IMR-90 (cell line): Measurements from ENCODE around the gene PPP1R14D. TPM values are rescaled to one million over a fixed set of nuclear protein-coding genes. Genes with fewer than 3 reads are reported as not detected.
A peak's percentile ranks its signal among the peaks of the same experiment; 100 is the strongest.

ENCODE experiments used
- ATAC-seq: fragments of 200-7000 bp; cut with Tn5 transposase; 2 replicates; pipeline ENCODE4 v1.9.1; 2020; ENCODE audit warnings: low read depth, mild to moderate bottlenecking, moderate library complexity
- BruUV-seq: library from RNA; stranded (reverse); fragments of 400-500 nt; replicated peaks from 2 replicates; lab custom pipeline; 2021; lab: Mats Ljungman, UMichigan
- CTCF ChIA-PET: fragments of 300-600 bp; formaldehyde crosslinking; extraction: SDS; loops from one replicate; lab custom pipeline; 2021; ENCODE audit warnings: antibody characterized with exemption; lab: Yijun Ruan, JAX
- POLR2A ChIA-PET: fragments of 300-600 bp; sonication (Branson Sonifier 250); formaldehyde crosslinking; loops from one replicate; lab custom pipeline; 2022; ENCODE audit warnings: antibody characterized with exemption; ENCODE audit not compliant: unreplicated experiment; lab: Charles Lee
- DNase-seq: peaks from one replicate; pipeline ENCODE4 v3.0.0; 2013
- H2AFZ ChIP-seq: replicated peaks from 2 replicates; pipeline ENCODE3; 2013; ENCODE audit warnings: low read length, mild to moderate bottlenecking; ENCODE audit not compliant: poor library complexity
- H2AK5ac ChIP-seq: 2 replicates; pipeline ENCODE4 v1.6.1; 2013; ENCODE audit warnings: low read depth, low read length, inconsistent platforms
- H2AK9ac ChIP-seq: replicated peaks from 2 replicates; pipeline ENCODE3; 2013; ENCODE audit warnings: mild to moderate bottlenecking, low read depth, low read length, moderate library complexity; ENCODE audit not compliant: poor library complexity
- H2BK120ac ChIP-seq: 2 replicates; pipeline ENCODE4 v1.6.1; 2013; ENCODE audit warnings: low read depth, low read length, inconsistent platforms
- H2BK15ac ChIP-seq: 3 replicates; pipeline ENCODE4 v1.6.1; 2013; ENCODE audit warnings: low read depth, low read length, inconsistent platforms
- H2BK20ac ChIP-seq: 2 replicates; pipeline ENCODE4 v1.6.1; 2013; ENCODE audit warnings: low read depth, mild to moderate bottlenecking, inconsistent platforms, low read length, moderate library complexity
- H2BK5ac ChIP-seq: 2 replicates; pipeline ENCODE4 v1.6.1; 2013; ENCODE audit warnings: mild to moderate bottlenecking, low read depth, low read length, inconsistent platforms; ENCODE audit not compliant: poor library complexity, severe bottlenecking
- H3K14ac ChIP-seq: replicated peaks from 2 replicates; pipeline ENCODE4 v1.6.1; 2013; ENCODE audit warnings: low read depth, low read length, inconsistent platforms
- H3K18ac ChIP-seq: 2 replicates; pipeline ENCODE4 v1.6.1; 2013; ENCODE audit warnings: low read depth, low read length, control low read depth
- H3K23ac ChIP-seq: 2 replicates; pipeline ENCODE4 v1.6.1; 2013; ENCODE audit warnings: low read depth, low read length, inconsistent platforms
- H3K27ac ChIP-seq: 2 replicates; pipeline ENCODE4 v1.5.1; 2013; ENCODE audit warnings: mild to moderate bottlenecking, control low read depth, low read length; ENCODE audit not compliant: insufficient read depth
- H3K27me3 ChIP-seq: 2 replicates; pipeline ENCODE4 v1.6.1; 2013; ENCODE audit warnings: low read length; ENCODE audit not compliant: control insufficient read depth, insufficient read depth
- H3K36me3 ChIP-seq: 2 replicates; pipeline ENCODE4 v1.6.1; 2013; ENCODE audit warnings: low read length, mixed read lengths; ENCODE audit not compliant: control insufficient read depth, insufficient read depth
- H3K4ac ChIP-seq: 2 replicates; pipeline ENCODE4 v1.6.1; 2013; ENCODE audit warnings: low read depth, low read length, inconsistent platforms
- H3K4me1 ChIP-seq: 2 replicates; pipeline ENCODE4 v1.6.1; 2013; ENCODE audit warnings: low read length, mixed read lengths; ENCODE audit not compliant: control insufficient read depth, insufficient read depth
- H3K4me2 ChIP-seq: 2 replicates; pipeline ENCODE4 v1.6.1; 2013; ENCODE audit warnings: low read depth, mild to moderate bottlenecking, control low read depth, low read length, moderate library complexity
- H3K4me3 ChIP-seq: 2 replicates; pipeline ENCODE4 v1.5.1; 2013; ENCODE audit warnings: low read depth, mild to moderate bottlenecking, control low read depth, low read length, moderate library complexity; ENCODE audit not compliant: insufficient read depth
- H3K56ac ChIP-seq: 2 replicates; pipeline ENCODE4 v1.6.1; 2013; ENCODE audit warnings: low read length, inconsistent platforms; ENCODE audit not compliant: insufficient read depth; ENCODE audit errors: extremely low read depth
- H3K79me1 ChIP-seq, 2 experiments: 2 replicates each; pipeline ENCODE4 v1.6.1; 2013; ENCODE audit warnings: low read length in 2 of 2, inconsistent platforms in 1 of 2, low read depth in 1 of 2
- H3K9ac ChIP-seq: 2 replicates; pipeline ENCODE4 v1.6.1; 2013; ENCODE audit warnings: low read depth, low read length, control low read depth
- H3K9me1 ChIP-seq: 2 replicates; pipeline ENCODE4 v1.6.1; 2013; ENCODE audit warnings: low read length, inconsistent platforms; ENCODE audit not compliant: insufficient read depth
- H3K9me3 ChIP-seq: 2 replicates; pipeline ENCODE4 v1.6.1; 2013; ENCODE audit warnings: low read length; ENCODE audit not compliant: control insufficient read depth, insufficient read depth
- H4K20me1 ChIP-seq: 2 replicates; pipeline ENCODE4 v1.6.1; 2013; ENCODE audit warnings: low read length, inconsistent platforms; ENCODE audit not compliant: insufficient read depth
- H4K5ac ChIP-seq: 2 replicates; pipeline ENCODE4 v1.6.1; 2013; ENCODE audit warnings: mild to moderate bottlenecking, low read depth, low read length, control low read depth
- H4K8ac ChIP-seq, 2 experiments: 2 replicates each; pipeline ENCODE4 v1.6.1; 2013; ENCODE audit warnings: low read depth in 2 of 2, low read length in 2 of 2, control low read depth in 1 of 2, inconsistent platforms in 1 of 2
- H4K91ac ChIP-seq: 2 replicates; pipeline ENCODE4 v1.6.1; 2013; ENCODE audit warnings: low read depth, low read length, inconsistent platforms; ENCODE audit not compliant: insufficient read depth
- BHLHE40 ChIP-seq: fragments of 150-350 bp; IDR thresholded peaks from 2 replicates; pipeline ENCODE4 v1.6.1; 2016; ENCODE audit warnings: mild to moderate bottlenecking, low read depth, low read length
- CEBPB ChIP-seq: IDR thresholded peaks from 2 replicates; pipeline ENCODE4 v1.6.1; 2012; ENCODE audit warnings: low read depth, low read length, improper control_type of control experiment
- CHD1 ChIP-seq: IDR thresholded peaks from 2 replicates; pipeline ENCODE4 v1.6.1; 2012; ENCODE audit warnings: low read depth, low read length, improper control_type of control experiment
- FOS ChIP-seq: fragments of 150-350 bp; IDR thresholded peaks from 2 replicates; pipeline ENCODE4 v1.6.1; 2016; ENCODE audit warnings: low read depth, low read length
- MAFK ChIP-seq: IDR thresholded peaks from 2 replicates; pipeline ENCODE4 v1.6.1; 2012; ENCODE audit warnings: low read depth, low read length, improper control_type of control experiment
- MAZ ChIP-seq: IDR thresholded peaks from 2 replicates; pipeline ENCODE4 v1.6.1; 2012; ENCODE audit warnings: low read depth, mild to moderate bottlenecking, low read length, improper control_type of control experiment, moderate library complexity, borderline replicate concordance
- MXI1 ChIP-seq: IDR thresholded peaks from 2 replicates; pipeline ENCODE4 v1.6.1; 2012; ENCODE audit warnings: low read depth, mild to moderate bottlenecking, low read length, moderate library complexity, borderline replicate concordance
- NFE2L2 ChIP-seq: fragments of 150-350 bp; IDR thresholded peaks from 2 replicates; pipeline ENCODE4 v1.6.1; 2016; ENCODE audit warnings: low read depth, mild to moderate bottlenecking, low read length
- POLR2A ChIP-seq: IDR thresholded peaks from 2 replicates; pipeline ENCODE4 v1.6.1; 2012; ENCODE audit warnings: mild to moderate bottlenecking, low read depth, low read length
- RAD21 ChIP-seq: IDR thresholded peaks from 2 replicates; pipeline ENCODE4 v1.6.1; 2012; ENCODE audit warnings: low read length, improper control_type of control experiment
- RCOR1 ChIP-seq: IDR thresholded peaks from 2 replicates; pipeline ENCODE4 v1.6.1; 2012; ENCODE audit warnings: mild to moderate bottlenecking, low read length, improper control_type of control experiment; ENCODE audit not compliant: insufficient replicate concordance
- RFX5 ChIP-seq: IDR thresholded peaks from 2 replicates; pipeline ENCODE4 v1.8.0; 2012; ENCODE audit warnings: low read depth, mild to moderate bottlenecking, low read length, moderate library complexity
- SMC3 ChIP-seq: fragments of 150-350 bp; IDR thresholded peaks from 2 replicates; pipeline ENCODE4 v1.6.1; 2016; ENCODE audit warnings: low read depth, mild to moderate bottlenecking, antibody characterized with exemption, low read length, moderate library complexity
- WGBS, 2 experiments: methylation state at CpG; one replicate each; pipeline versions ENCODE4 v1.1.5 to v1.1.7; 2013; ENCODE audit warnings: missing lambda C conversion rate in 2 of 2; ENCODE audit not compliant: insufficient read length in 1 of 2; ENCODE audit errors: extremely low coverage in 2 of 2; 5-methylcytosine and 5-hydroxymethylcytosine counted together
- dilution Hi-C: fragments of 300-500 bp; cut with HindIII; formaldehyde crosslinking; loops from one replicate; pipeline ENCODE4 v1.14.3; 2018; ENCODE audit warnings: low sequenced_read_pairs; ENCODE audit not compliant: unreplicated experiment
- in situ Hi-C: fragments of 300-500 bp; cut with MboI; formaldehyde crosslinking; loops from 3 replicates; pipeline ENCODE4 v1.14.3; 2019; ENCODE audit warnings: low sequenced_read_pairs, inconsistent platforms, mixed read lengths
- intact Hi-C: fragments of 100-400 bp; cut with micrococcal nuclease; formaldehyde crosslinking; loops from 2 replicates; pipeline ENCODE4 v1.10.0; 2022
- polyA plus RNA-seq, 3 experiments: library from polyadenylated mRNA; depleted of rRNA; stranded (reverse); fragments of >200 nt; gene quantifications; 2 replicates each; pipeline ENCODE4 v1.2.3, GENCODE V29; 2012; ENCODE audit warnings: low replicate concordance in 1 of 3
- total RNA-seq: library from RNA; depleted of rRNA; stranded (reverse); fragments of >200 nt; gene quantifications from 2 replicates; pipeline ENCODE4 v1.2.3, GENCODE V29; 2012
- TF ChIP-seq, protein P1 (sequence below): conservative IDR thresholded peaks from 2 replicates; pipeline ENCODE4 v1.5.1; 2012; ENCODE audit warnings: mild to moderate bottlenecking, low read depth, low read length, improper control_type of control experiment
- TF ChIP-seq, protein P2 (sequence below): fragments of 150-350 bp; IDR thresholded peaks from 2 replicates; pipeline ENCODE4 v1.6.1; 2016; ENCODE audit warnings: low read depth, mild to moderate bottlenecking, low read length, moderate library complexity, borderline replicate concordance
- TF ChIP-seq, protein P3 (sequence below): fragments of 150-350 bp; IDR thresholded peaks from 2 replicates; pipeline ENCODE4 v1.6.1; 2017; ENCODE audit warnings: mild to moderate bottlenecking, antibody characterized with exemption, low read length, low read depth

Gene PPP1R14D
- total and polyA plus RNA-seq, 2 of the 4 experiments (the other 2 are of a cell fraction), result not detected

DNA sequence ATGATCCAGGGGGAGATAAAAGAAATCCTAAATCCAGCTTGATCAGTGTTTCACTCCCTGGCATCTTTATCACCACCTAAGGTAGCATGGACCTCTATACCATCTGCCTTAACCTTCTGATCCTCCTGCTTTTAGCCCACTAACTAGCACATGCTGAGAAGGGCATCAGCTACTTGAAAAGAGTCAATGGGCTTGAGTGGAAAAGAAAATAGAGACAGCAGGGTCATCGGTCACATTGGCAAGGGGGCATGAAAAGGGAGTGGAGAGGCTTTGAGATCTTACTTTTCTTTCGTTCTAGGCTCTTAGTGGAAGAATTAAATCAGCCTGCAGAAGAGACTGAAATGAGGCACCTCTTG, 21.9 kb downstream of the PPP1R14D start:
- Histone ChIP-seq H4K91ac (peak overlapping the region; percentile 76), H3K9ac (peak overlapping the region; percentile 95), H2BK5ac (peak overlapping the region; percentile 91), H4K8ac (peak overlapping the region; percentile 95 to 98), H3K36me3 (peaks cover 8% of the 10 kb centered on the region; the same call in 1 of the 2 replicates), H3K79me1 (peaks cover 37 to 62% of the 10 kb centered on the region in 2 experiments), H2BK20ac (0 out of 2 replicates have a peak overlapping the region, but pooled peaks have one; percentile 8), H2AFZ (peak overlapping the region; percentile 97), H3K27ac (peak overlapping the region; percentile 88), H3K4me1 (peaks cover 6% of the 10 kb centered on the region), H2AK5ac (peak overlapping the region; percentile 79), H3K4me3 (peak overlapping the region; percentile 82), H4K5ac (peak overlapping the region; percentile 86), H4K20me1 (peaks cover 3% of the 10 kb centered on the region; the same call in 1 of the 2 replicates), H3K4ac (peak overlapping the region; percentile 85), H3K9me1 (peaks cover 3% of the 10 kb centered on the region; the same call in 1 of the 2 replicates), H3K27me3 (no peaks in the 10 kb centered on the region), H3K18ac (peak overlapping the region; percentile 35; the same call in 1 of the 2 replicates), H2AK9ac (peak overlapping the region; percentile 78), H3K9me3 (no peaks in the 10 kb centered on the region), H3K56ac (peak overlapping the region; percentile 87), H2BK15ac (no peak overlapping the region), H3K14ac (peak overlapping the region; percentile 97), H2BK120ac (peak overlapping the region; percentile 30; the same call in 1 of the 2 replicates), H3K4me2 (peak overlapping the region; percentile 94), H3K23ac (peak overlapping the region; percentile 93)
- ChIA-PET CTCF (no interaction called here), POLR2A (interaction anchor here (0.5 to 0.6 kb wide), 2 partner anchors 127 to 130 kb away, joined by 3 to 6 read pairs; no protein-coding TSS in a partner anchor)
- WGBS, 2 experiments, result 0% methylated on average over 2 of the region's 2 CpGs; no CpG with 5 or more reads in 1 of the 2 experiments
- no peak for DNase-seq
- TF ChIP-seq BHLHE40, result no peak
- TF ChIP-seq, protein P1, sequence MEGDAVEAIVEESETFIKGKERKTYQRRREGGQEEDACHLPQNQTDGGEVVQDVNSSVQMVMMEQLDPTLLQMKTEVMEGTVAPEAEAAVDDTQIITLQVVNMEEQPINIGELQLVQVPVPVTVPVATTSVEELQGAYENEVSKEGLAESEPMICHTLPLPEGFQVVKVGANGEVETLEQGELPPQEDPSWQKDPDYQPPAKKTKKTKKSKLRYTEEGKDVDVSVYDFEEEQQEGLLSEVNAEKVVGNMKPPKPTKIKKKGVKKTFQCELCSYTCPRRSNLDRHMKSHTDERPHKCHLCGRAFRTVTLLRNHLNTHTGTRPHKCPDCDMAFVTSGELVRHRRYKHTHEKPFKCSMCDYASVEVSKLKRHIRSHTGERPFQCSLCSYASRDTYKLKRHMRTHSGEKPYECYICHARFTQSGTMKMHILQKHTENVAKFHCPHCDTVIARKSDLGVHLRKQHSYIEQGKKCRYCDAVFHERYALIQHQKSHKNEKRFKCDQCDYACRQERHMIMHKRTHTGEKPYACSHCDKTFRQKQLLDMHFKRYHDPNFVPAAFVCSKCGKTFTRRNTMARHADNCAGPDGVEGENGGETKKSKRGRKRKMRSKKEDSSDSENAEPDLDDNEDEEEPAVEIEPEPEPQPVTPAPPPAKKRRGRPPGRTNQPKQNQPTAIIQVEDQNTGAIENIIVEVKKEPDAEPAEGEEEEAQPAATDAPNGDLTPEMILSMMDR, result no peak
- no peak for TF ChIP-seq RCOR1
- TF ChIP-seq, protein P2, sequence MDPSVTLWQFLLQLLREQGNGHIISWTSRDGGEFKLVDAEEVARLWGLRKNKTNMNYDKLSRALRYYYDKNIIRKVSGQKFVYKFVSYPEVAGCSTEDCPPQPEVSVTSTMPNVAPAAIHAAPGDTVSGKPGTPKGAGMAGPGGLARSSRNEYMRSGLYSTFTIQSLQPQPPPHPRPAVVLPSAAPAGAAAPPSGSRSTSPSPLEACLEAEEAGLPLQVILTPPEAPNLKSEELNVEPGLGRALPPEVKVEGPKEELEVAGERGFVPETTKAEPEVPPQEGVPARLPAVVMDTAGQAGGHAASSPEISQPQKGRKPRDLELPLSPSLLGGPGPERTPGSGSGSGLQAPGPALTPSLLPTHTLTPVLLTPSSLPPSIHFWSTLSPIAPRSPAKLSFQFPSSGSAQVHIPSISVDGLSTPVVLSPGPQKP, result no peak
- TF ChIP-seq MAFK, result no peak
- TF ChIP-seq CEBPB, result no peak
- TF ChIP-seq MAZ, result no peak
- TF ChIP-seq MXI1, result no peak
- no peak for TF ChIP-seq POLR2A
- TF ChIP-seq RFX5, result no peak
- no peak for TF ChIP-seq RAD21
- TF ChIP-seq CHD1, result no peak
- TF ChIP-seq, protein P3, sequence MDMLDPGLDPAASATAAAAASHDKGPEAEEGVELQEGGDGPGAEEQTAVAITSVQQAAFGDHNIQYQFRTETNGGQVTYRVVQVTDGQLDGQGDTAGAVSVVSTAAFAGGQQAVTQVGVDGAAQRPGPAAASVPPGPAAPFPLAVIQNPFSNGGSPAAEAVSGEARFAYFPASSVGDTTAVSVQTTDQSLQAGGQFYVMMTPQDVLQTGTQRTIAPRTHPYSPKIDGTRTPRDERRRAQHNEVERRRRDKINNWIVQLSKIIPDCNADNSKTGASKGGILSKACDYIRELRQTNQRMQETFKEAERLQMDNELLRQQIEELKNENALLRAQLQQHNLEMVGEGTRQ, result no peak
- TF ChIP-seq SMC3, result no peak
- no peak for TF ChIP-seq NFE2L2
- TF ChIP-seq FOS, result no peak
- intact Hi-C loops (loop anchor here (1.0 kb wide), 1 partner anchor 38 kb away; the partner anchor contains the start of gene SPINT1), dilution Hi-C loops (no loop called here), in situ Hi-C loops (no loop called here)
- no TSS peak for BruUV-seq
- no peak for ATAC-seq
